ENCODE measurements around the gene ATP11A.
"Not testable (repeated sequence)": the region's sequence is repeated elsewhere in the genome, so short reads cannot be mapped to it uniquely, and the experiment has no call there.

ATP11A gene

GRCh38 chr13:112669881-112670499, 19.8 kb upstream of the ATP11A start:
- Histone ChIP-seq H3K36me3 (ENCODE audit: control insufficient read depth, insufficient read depth, low read length) (no peaks in the 10 kb centered on the region), H3K27me3 (ENCODE audit: control insufficient read depth, insufficient read depth, low read length, poor library complexity, severe bottlenecking) (no peaks in the 10 kb centered on the region), H3K4me3 (ENCODE audit: insufficient read depth, low read depth, low read length) (no peak overlapping the region), H3K27ac (ENCODE audit: insufficient read depth, low read depth, low read length, poor library complexity, severe bottlenecking) (no peak overlapping the region), H3K9me3 (ENCODE audit: control insufficient read depth, low read length) (no peaks in the 10 kb centered on the region), H3K4me1 (ENCODE audit: control insufficient read depth, insufficient read depth, low read length) (no peaks in the 10 kb centered on the region)
- WGBS, 2 experiments = 92 to 94% methylated on average over 9 to 10 of the region's 10 CpGs

GRCh38 chr13:112670864-112671263, 19.0 kb upstream of the ATP11A start:
- Histone ChIP-seq H3K27me3 (ENCODE audit: control insufficient read depth, insufficient read depth, low read length, poor library complexity, severe bottlenecking) (no peaks in the 10 kb centered on the region), H3K9me3 (ENCODE audit: control insufficient read depth, low read length) (no peaks in the 10 kb centered on the region), H3K4me1 (ENCODE audit: control insufficient read depth, insufficient read depth, low read length) (no peaks in the 10 kb centered on the region), H3K4me3 (ENCODE audit: insufficient read depth, low read depth, low read length) (no peak overlapping the region), H3K36me3 (ENCODE audit: control insufficient read depth, insufficient read depth, low read length) (no peaks in the 10 kb centered on the region), H3K27ac (ENCODE audit: insufficient read depth, low read depth, low read length, poor library complexity, severe bottlenecking) (no peak overlapping the region)
- 72 to 78% methylated on average over 9 of the region's 9 CpGs for WGBS, 2 experiments

GRCh38 chr13:112671359-112671758, 18.5 kb upstream of the ATP11A start:
- 91 to 94% methylated on average over 10 of the region's 10 CpGs for WGBS, 2 experiments
- Histone ChIP-seq H3K27me3 (ENCODE audit: control insufficient read depth, insufficient read depth, low read length, poor library complexity, severe bottlenecking) (no peaks in the 10 kb centered on the region), H3K4me3 (ENCODE audit: insufficient read depth, low read depth, low read length) (no peak overlapping the region), H3K9me3 (ENCODE audit: control insufficient read depth, low read length) (no peaks in the 10 kb centered on the region), H3K36me3 (ENCODE audit: control insufficient read depth, insufficient read depth, low read length) (no peaks in the 10 kb centered on the region), H3K4me1 (ENCODE audit: control insufficient read depth, insufficient read depth, low read length) (no peaks in the 10 kb centered on the region), H3K27ac (ENCODE audit: insufficient read depth, low read depth, low read length, poor library complexity, severe bottlenecking) (no peak overlapping the region)

GRCh38 chr13:112672651-112673284, 17.1 kb upstream of the ATP11A start:
- Histone ChIP-seq H3K27me3 (ENCODE audit: control insufficient read depth, insufficient read depth, low read length, poor library complexity, severe bottlenecking) (no peaks in the 10 kb centered on the region), H3K36me3 (ENCODE audit: control insufficient read depth, insufficient read depth, low read length) (no peaks in the 10 kb centered on the region), H3K4me3 (ENCODE audit: insufficient read depth, low read depth, low read length) (no peak overlapping the region), H3K4me1 (ENCODE audit: control insufficient read depth, insufficient read depth, low read length) (no peaks in the 10 kb centered on the region), H3K27ac (ENCODE audit: insufficient read depth, low read depth, low read length, poor library complexity, severe bottlenecking) (no peak overlapping the region), H3K9me3 (ENCODE audit: control insufficient read depth, low read length) (no peaks in the 10 kb centered on the region)
- WGBS, 2 experiments = 92% methylated on average over 8 of the region's 8 CpGs

- WGBS, 2 experiments = 85 to 91% methylated on average over 14 to 15 of the region's 15 CpGs
- no peaks in the 10 kb centered on the region for H3K27me3 ChIP-seq (ENCODE audit: control insufficient read depth, insufficient read depth, low read length, poor library complexity, severe bottlenecking)
These were observed 15.1 kb upstream of the ATP11A start for GRCh38 chr13:112674412-112675365.

GRCh38 chr13:112675366-112675756, 14.5 kb upstream of the ATP11A start:
- no peak overlapping the region for H3K27ac ChIP-seq (ENCODE audit: insufficient read depth, low read depth, low read length, poor library complexity, severe bottlenecking)
- H3K27me3 ChIP-seq (ENCODE audit: control insufficient read depth, insufficient read depth, low read length, poor library complexity, severe bottlenecking) = no peaks in the 10 kb centered on the region
- no peaks in the 10 kb centered on the region for H3K4me1 ChIP-seq (ENCODE audit: control insufficient read depth, insufficient read depth, low read length)
- H3K36me3 ChIP-seq (ENCODE audit: control insufficient read depth, insufficient read depth, low read length) = no peaks in the 10 kb centered on the region
- no peaks in the 10 kb centered on the region for H3K9me3 ChIP-seq (ENCODE audit: control insufficient read depth, low read length)
- no peak overlapping the region for H3K4me3 ChIP-seq (ENCODE audit: insufficient read depth, low read depth, low read length)
- WGBS, 2 experiments = 88 to 90% methylated on average over 7 of the region's 7 CpGs

More at GRCh38 chr13:112674412-112675365, 15.1 kb upstream of the ATP11A start:
- H3K4me1 ChIP-seq (ENCODE audit: control insufficient read depth, insufficient read depth, low read length) = no peaks in the 10 kb centered on the region
- H3K27ac ChIP-seq (ENCODE audit: insufficient read depth, low read depth, low read length, poor library complexity, severe bottlenecking) = no peak overlapping the region
- H3K36me3 ChIP-seq (ENCODE audit: control insufficient read depth, insufficient read depth, low read length) = no peaks in the 10 kb centered on the region
- H3K4me3 ChIP-seq (ENCODE audit: insufficient read depth, low read depth, low read length) = no peak overlapping the region
- no peaks in the 10 kb centered on the region for H3K9me3 ChIP-seq (ENCODE audit: control insufficient read depth, low read length)

GRCh38 chr13:112677421-112677962, 12.3 kb upstream of the ATP11A start:
- not testable (repeated sequence) for H3K4me1 ChIP-seq (ENCODE audit: control insufficient read depth, insufficient read depth, low read length); H3K36me3 ChIP-seq (ENCODE audit: control insufficient read depth, insufficient read depth, low read length); H3K4me3 ChIP-seq (ENCODE audit: insufficient read depth, low read depth, low read length); H3K27me3 ChIP-seq (ENCODE audit: control insufficient read depth, insufficient read depth, low read length, poor library complexity, severe bottlenecking); H3K27ac ChIP-seq (ENCODE audit: insufficient read depth, low read depth, low read length, poor library complexity, severe bottlenecking); H3K9me3 ChIP-seq (ENCODE audit: control insufficient read depth, low read length)
- WGBS, 2 experiments = 90% methylated on average over 7 to 8 of the region's 9 CpGs

GRCh38 chr13:112679381-112679780, 10.5 kb upstream of the ATP11A start:
- Histone ChIP-seq H3K36me3 (ENCODE audit: control insufficient read depth, insufficient read depth, low read length) (no peaks in the 10 kb centered on the region), H3K4me1 (ENCODE audit: control insufficient read depth, insufficient read depth, low read length) (no peaks in the 10 kb centered on the region), H3K27ac (ENCODE audit: insufficient read depth, low read depth, low read length, poor library complexity, severe bottlenecking) (no peak overlapping the region), H3K9me3 (ENCODE audit: control insufficient read depth, low read length) (no peaks in the 10 kb centered on the region), H3K4me3 (ENCODE audit: insufficient read depth, low read depth, low read length) (no peak overlapping the region), H3K27me3 (ENCODE audit: control insufficient read depth, insufficient read depth, low read length, poor library complexity, severe bottlenecking) (no peaks in the 10 kb centered on the region)
- WGBS, 2 experiments = 95% methylated on average over 17 of the region's 17 CpGs

- Histone ChIP-seq H3K9me3 (ENCODE audit: control insufficient read depth, low read length) (no peaks in the 10 kb centered on the region), H3K4me1 (ENCODE audit: control insufficient read depth, insufficient read depth, low read length) (no peaks in the 10 kb centered on the region), H3K36me3 (ENCODE audit: control insufficient read depth, insufficient read depth, low read length) (no peaks in the 10 kb centered on the region), H3K27ac (ENCODE audit: insufficient read depth, low read depth, low read length, poor library complexity, severe bottlenecking) (no peak overlapping the region), H3K4me3 (ENCODE audit: insufficient read depth, low read depth, low read length) (no peak overlapping the region), H3K27me3 (ENCODE audit: control insufficient read depth, insufficient read depth, low read length, poor library complexity, severe bottlenecking) (no peaks in the 10 kb centered on the region)
- 93 to 94% methylated on average over 20 of the region's 20 CpGs for WGBS, 2 experiments
These were observed 9.7 kb upstream of the ATP11A start for GRCh38 chr13:112679932-112680677.
